Chondrocyte (in vitro differentiated cells): ENCODE measurements around the gene ZBTB25. TPM values are rescaled to one million over a fixed set of nuclear protein-coding genes. Genes with fewer than 3 reads are reported as not detected.
"Not testable (repeated sequence)": the region's sequence is repeated elsewhere in the genome, so short reads cannot be mapped to it uniquely, and the experiment has no call there.

ENCODE experiments used
- DNase-seq: peaks from one replicate; pipeline ENCODE4 v3.0.0; 2021; ENCODE audit warnings: mixed read lengths, low spot score
- H3K27ac Mint-ChIP-seq: one replicate; pipeline ENCODE4 v1.8.0; 2021; ENCODE audit warnings: mild to moderate bottlenecking, moderate library complexity, mixed read lengths; ENCODE audit not compliant: unreplicated experiment
- H3K27me3 Mint-ChIP-seq: 2 replicates; pipeline ENCODE4 v1.8.0; 2021; ENCODE audit warnings: low read depth, mixed read lengths
- H3K36me3 Mint-ChIP-seq: 2 replicates; pipeline ENCODE4 v1.8.0; 2021; ENCODE audit warnings: low read depth, mixed read lengths
- H3K4me1 Mint-ChIP-seq: 2 replicates; pipeline ENCODE4 v1.8.0; 2021; ENCODE audit warnings: low read depth, mild to moderate bottlenecking, mixed read lengths
- H3K4me3 Mint-ChIP-seq: one replicate; pipeline ENCODE4 v1.8.0; 2021; ENCODE audit warnings: mild to moderate bottlenecking, moderate library complexity, mixed read lengths; ENCODE audit not compliant: unreplicated experiment
- H3K9me3 Mint-ChIP-seq: 2 replicates; pipeline ENCODE4 v1.8.0; 2021; ENCODE audit warnings: low read depth, mixed read lengths
- CTCF ChIP-seq: fragments of 200-600 bp; sonication (generic); IDR thresholded peaks from 2 replicates; pipeline ENCODE4 v1.5.0; 2021; ENCODE audit warnings: antibody characterized with exemption, mild to moderate bottlenecking, moderate library complexity
- total RNA-seq: library from RNA; stranded (reverse); gene quantifications from 3 replicates; pipeline ENCODE4 v1.2.1, GENCODE V29; 2021

Gene ZBTB25
- total RNA-seq, 1 donor from 2014 or later: 9.7 TPM

GRCh38 chr14:64522591-64523355, 19.1 kb upstream of the ZBTB25 start:
- no peak for DNase-seq
- Mint-ChIP-seq H3K4me3 (no peak overlapping the region), H3K36me3 (peaks cover 5% of the 10 kb centered on the region), H3K27ac (no peak overlapping the region), H3K9me3 (no peaks in the 10 kb centered on the region), H3K4me1 (peaks cover 13% of the 10 kb centered on the region), H3K27me3 (no peaks in the 10 kb centered on the region)
- no peak for TF ChIP-seq CTCF

GRCh38 chr14:64520699-64521098, 17.1 kb upstream of the ZBTB25 start:
- Mint-ChIP-seq H3K4me3 (no peak overlapping the region), H3K4me1 (peaks cover 18% of the 10 kb centered on the region), H3K36me3 (peaks cover 2% of the 10 kb centered on the region), H3K27me3 (no peaks in the 10 kb centered on the region), H3K27ac (peak overlapping the region; percentile 19), H3K9me3 (no peaks in the 10 kb centered on the region)
- TF ChIP-seq CTCF: no peak
- DNase-seq: no peak

- H3K4me1 Mint-ChIP-seq: peaks cover 28% of the 10 kb centered on the region
- no peak for TF ChIP-seq CTCF
- no peaks in the 10 kb centered on the region for H3K36me3 Mint-ChIP-seq
- no peak overlapping the region for H3K4me3 Mint-ChIP-seq
- DNase-seq: no peak
- no peaks in the 10 kb centered on the region for H3K27me3 Mint-ChIP-seq
- peak overlapping the region; percentile 1 for H3K27ac Mint-ChIP-seq
- H3K9me3 Mint-ChIP-seq: no peaks in the 10 kb centered on the region
Measured at GRCh38 chr14:64518229-64518628, 14.6 kb upstream of the ZBTB25 start.

GRCh38 chr14:64517667-64518066, 14.0 kb upstream of the ZBTB25 start:
- H3K27ac Mint-ChIP-seq, DNase-seq, H3K27me3 Mint-ChIP-seq, H3K36me3 Mint-ChIP-seq, H3K9me3 Mint-ChIP-seq, H3K4me3 Mint-ChIP-seq: not testable (repeated sequence)
- peaks cover 30% of the 10 kb centered on the region for H3K4me1 Mint-ChIP-seq

- no peaks in the 10 kb centered on the region for H3K36me3 Mint-ChIP-seq
- no peaks in the 10 kb centered on the region for H3K9me3 Mint-ChIP-seq
- peaks cover 36% of the 10 kb centered on the region for H3K4me1 Mint-ChIP-seq
- no peak for DNase-seq
- no peaks in the 10 kb centered on the region for H3K27me3 Mint-ChIP-seq
- no peak overlapping the region for H3K4me3 Mint-ChIP-seq
- TF ChIP-seq CTCF: no peak
- H3K27ac Mint-ChIP-seq: no peak overlapping the region
Measured at GRCh38 chr14:64516969-64517368, 13.3 kb upstream of the ZBTB25 start.

- Mint-ChIP-seq H3K4me1 (peaks cover 51% of the 10 kb centered on the region), H3K36me3 (no peaks in the 10 kb centered on the region), H3K27me3 (no peaks in the 10 kb centered on the region), H3K27ac (no peak overlapping the region), H3K4me3 (no peak overlapping the region), H3K9me3 (no peaks in the 10 kb centered on the region)
- no peak for DNase-seq
- TF ChIP-seq CTCF: no peak
Measured at GRCh38 chr14:64515053-64515452, 11.4 kb upstream of the ZBTB25 start.
